ENCODE results near the gene ELMO1. TPM values are rescaled to one million over a fixed set of nuclear protein-coding genes. Genes with fewer than 3 reads are reported as not detected.

The ELMO1 gene
- total and polyA plus RNA-seq, 10 donors, result 26.0 to 494 (median 201) TPM

GRCh38 chr7:37318541-37318940 lies 130.1 kb downstream of the ELMO1 start:
- peaks cover 19 to 67% (median 46%) of the 10 kb centered on the region in 6 donors for H3K4me1 ChIP-seq
- 40 to 52% (median 48%) methylated on average over 2 of the region's 2 CpGs for WGBS, 5 donors
- H3K4me3 ChIP-seq, result no peak overlapping the region
- intact Hi-C loops (cut with DNase I; ENCODE audit: low total_unique reads), result no loop called here
- TF ChIP-seq CTCF (IDR thresholded peaks at IDR 0.05 in 8 of 11, conservative IDR thresholded peaks at IDR 0.05 in 3 of 11), result no peak
- TF ChIP-seq POLR2A (IDR thresholded peaks at IDR 0.05), result no peak
- no peak for TF ChIP-seq POLR2AphosphoS5 (IDR thresholded peaks at IDR 0.05)
- H3K36me3 ChIP-seq, result peaks cover 0 to 21% (median 6%) of the 10 kb centered on the region in 6 donors
- H3K27me3 ChIP-seq (replicated peaks in 1 of 7), result no peaks in the 10 kb centered on the region
- H3K27ac ChIP-seq, result peak overlapping the region in 4 of 8 donors; percentile 15 to 57 (median 28)
- no peak for DNase-seq
- H3K9me3 ChIP-seq, result no peaks in the 10 kb centered on the region

- no peak for DNase-seq
- Histone ChIP-seq H3K27ac (peak overlapping the region in 7 of 8 donors; percentile 38 to 78 (median 71)), H3K36me3 (peaks cover 0 to 38% (median 7%) of the 10 kb centered on the region in 6 donors), H3K9me3 (no peaks in the 10 kb centered on the region), H3K27me3 (replicated peaks in 1 of 7) (no peaks in the 10 kb centered on the region), H3K4me1 (peaks cover 26 to 92% (median 56%) of the 10 kb centered on the region in 6 donors), H3K4me3 (no peak overlapping the region)
- 60 to 69% (median 62%) methylated on average over 5 of the region's 5 CpGs for WGBS, 5 donors
- intact Hi-C loops (cut with DNase I; ENCODE audit: low total_unique reads), result no loop called here
- TF ChIP-seq POLR2AphosphoS5 (IDR thresholded peaks at IDR 0.05), result peak in 2 of 3 donors; percentile 32 to 33
- no peak for TF ChIP-seq CTCF (IDR thresholded peaks at IDR 0.05 in 8 of 11, conservative IDR thresholded peaks at IDR 0.05 in 3 of 11)
- no peak for TF ChIP-seq POLR2A (IDR thresholded peaks at IDR 0.05)
Measured at GRCh38 chr7:37315772-37316715, 132.6 kb downstream of the ELMO1 start.

GRCh38 chr7:37312608-37313007 lies 136.1 kb downstream of the ELMO1 start:
- Histone ChIP-seq H3K27me3 (replicated peaks in 1 of 7) (no peaks in the 10 kb centered on the region), H3K4me1 (peaks cover 33 to 89% (median 58%) of the 10 kb centered on the region in 6 donors), H3K9me3 (no peaks in the 10 kb centered on the region), H3K36me3 (peaks cover 0 to 61% (median 14%) of the 10 kb centered on the region in 6 donors), H3K4me3 (no peak overlapping the region), H3K27ac (peak overlapping the region in 3 of 8 donors; percentile 82 to 86 (median 84))
- intact Hi-C loops (cut with DNase I; ENCODE audit: low total_unique reads), result no loop called here
- TF ChIP-seq POLR2AphosphoS5 (IDR thresholded peaks at IDR 0.05) (no peak), POLR2A (IDR thresholded peaks at IDR 0.05) (no peak), CTCF (IDR thresholded peaks at IDR 0.05 in 8 of 11, conservative IDR thresholded peaks at IDR 0.05 in 3 of 11) (no peak)
- DNase-seq, result no peak
- WGBS, 5 donors, result 56 to 85% (median 76%) methylated on average over 1 of the region's 1 CpG

- Histone ChIP-seq H3K9me3 (no peaks in the 10 kb centered on the region), H3K4me3 (no peak overlapping the region), H3K4me1 (peaks cover 27 to 77% (median 46%) of the 10 kb centered on the region in 6 donors), H3K27me3 (replicated peaks in 1 of 7) (no peaks in the 10 kb centered on the region), H3K27ac (peak overlapping the region; percentile 29 to 86 (median 70)), H3K36me3 (peaks cover 0 to 74% (median 14%) of the 10 kb centered on the region in 6 donors)
- intact Hi-C loops (cut with DNase I; ENCODE audit: low total_unique reads), result no loop called here
- DNase-seq, result peak; percentile 81
- TF ChIP-seq POLR2AphosphoS5 (IDR thresholded peaks at IDR 0.05), result peak in 2 of 3 donors; percentile 34 to 50
- TF ChIP-seq POLR2A (IDR thresholded peaks at IDR 0.05), result no peak
- 56 to 72% (median 64%) methylated on average over 6 of the region's 6 CpGs for WGBS, 5 donors
Measured at GRCh38 chr7:37311355-37311754, 137.3 kb downstream of the ELMO1 start.

Data from spleen (tissue), 11 donors.